Endothelial cell of umbilical vein (primary cell): ENCODE results near the gene SLC35E4.

Source experiments
- EZH2 ChIP-seq: IDR thresholded peaks from 2 replicates; pipeline ENCODE4 v1.6.1; 2012; ENCODE audit warnings: borderline replicate concordance, low read depth, mild to moderate bottlenecking, moderate library complexity, low read length, inconsistent platforms; ENCODE audit not compliant: severe bottlenecking
- GATA2 ChIP-seq: IDR thresholded peaks from 2 replicates; pipeline ENCODE4 v1.7.0; 2011; ENCODE audit warnings: low read depth, mild to moderate bottlenecking, moderate library complexity, mixed read lengths, low read length; ENCODE audit not compliant: insufficient read length, insufficient read depth

DNA sequence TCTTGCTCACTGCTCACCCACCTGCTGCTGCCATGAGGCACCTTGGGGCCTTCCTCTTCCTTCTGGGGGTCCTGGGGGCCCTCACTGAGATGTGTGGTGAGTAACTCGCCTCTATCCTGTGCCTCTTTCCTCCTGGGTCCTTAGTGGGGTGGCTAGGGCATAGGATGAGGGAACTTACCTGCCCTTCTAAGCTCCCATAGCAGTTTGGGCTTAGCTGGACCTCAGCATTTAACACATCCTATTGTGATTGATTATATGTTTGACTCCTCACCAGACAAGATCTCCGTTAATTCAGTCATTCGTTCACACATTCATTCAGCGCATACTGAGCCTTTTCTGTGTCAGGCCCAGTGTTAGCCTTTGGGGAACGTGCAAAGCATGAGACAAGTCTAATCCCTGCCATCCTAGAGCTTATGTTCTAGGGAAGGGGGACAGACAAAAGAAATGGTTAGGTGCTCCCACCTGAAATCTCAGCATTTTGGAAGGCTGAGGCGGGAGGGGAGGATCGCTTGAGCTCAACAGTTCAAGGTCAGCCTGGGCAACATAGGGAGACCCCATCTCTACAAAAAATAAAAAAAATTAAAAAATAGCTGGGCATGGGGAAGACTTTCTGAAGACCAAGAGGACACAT, 28.2 kb upstream of the SLC35E4 start:
- TF ChIP-seq GATA2 (no peak), EZH2 (no peak)
